Natural killer cell (primary cell): ENCODE measurements around the gene IL12RB2. TPM values are rescaled to one million over a fixed set of nuclear protein-coding genes. Genes with fewer than 3 reads are reported as not detected.
A peak's percentile ranks its signal among the peaks of the same experiment; 100 is the strongest.

ENCODE experiments used
- ATAC-seq, 3 donors: fragments of 150-1000 bp in 2 of 3; fragments of 200-7000 bp in 1 of 3; cut with Tn5 transposase; 1 replicate in 1 of 3; 2 replicates in 2 of 3; pipeline ENCODE4 v1.10.0; 2021; ENCODE audit warnings: mild to moderate bottlenecking in 2 of 3, moderate library complexity in 2 of 3
- DNase-seq, 2 donors: peaks; one replicate each; pipeline versions ENCODE4 v3.0.0 to v3.0.0-alpha.2; 2013 to 2021; ENCODE audit warnings: mixed read lengths in 1 of 2
- H3K27ac ChIP-seq: one replicate; pipeline ENCODE4 v1.5.1; 2013; ENCODE audit warnings: mild to moderate bottlenecking, low read length
- H3K27me3 ChIP-seq: one replicate; pipeline ENCODE4 v1.6.1; 2013; ENCODE audit warnings: low read length; ENCODE audit not compliant: control insufficient read depth, insufficient read depth
- H3K36me3 ChIP-seq: one replicate; pipeline ENCODE4 v1.6.1; 2013; ENCODE audit warnings: low read length; ENCODE audit not compliant: control insufficient read depth, insufficient read depth
- H3K4me1 ChIP-seq: one replicate; pipeline ENCODE4 v1.6.1; 2013; ENCODE audit warnings: low read length; ENCODE audit not compliant: control insufficient read depth, insufficient read depth
- H3K4me3 ChIP-seq: one replicate; pipeline ENCODE4 v1.5.1; 2013; ENCODE audit warnings: low read length
- H3K9me3 ChIP-seq: one replicate; pipeline ENCODE4 v1.6.1; 2013; ENCODE audit warnings: low read length; ENCODE audit not compliant: control insufficient read depth, insufficient read depth
- H3K27ac Mint-ChIP-seq, 2 donors: one replicate each; pipeline ENCODE4 v1.8.0; 2022; ENCODE audit warnings: mild to moderate bottlenecking in 2 of 2, mixed read lengths in 2 of 2, moderate library complexity in 1 of 2
- H3K27me3 Mint-ChIP-seq, 2 donors: one replicate each; pipeline ENCODE4 v1.8.0; 2022; ENCODE audit warnings: low read depth in 2 of 2, mixed read lengths in 2 of 2
- H3K36me3 Mint-ChIP-seq: one replicate; pipeline ENCODE4 v1.8.0; 2022; ENCODE audit warnings: mixed read lengths
- H3K4me1 Mint-ChIP-seq, 2 donors: one replicate each; pipeline ENCODE4 v1.8.0; 2022; ENCODE audit warnings: mixed read lengths in 2 of 2
- H3K4me3 Mint-ChIP-seq: one replicate; pipeline ENCODE4 v1.8.0; 2022; ENCODE audit warnings: mild to moderate bottlenecking, moderate library complexity, mixed read lengths
- H3K9me3 Mint-ChIP-seq, 2 donors: one replicate each; pipeline ENCODE4 v1.8.0; 2022; ENCODE audit warnings: mixed read lengths in 2 of 2
- CTCF ChIP-seq: fragments of 200-600 bp; IDR thresholded peaks from one replicate; pipeline ENCODE4 v1.8.0; 2022; ENCODE audit warnings: antibody characterized with exemption
- WGBS: methylation state at CpG from one replicate; pipeline ENCODE4 v1.1.7; 2013; ENCODE audit warnings: missing lambda C conversion rate; ENCODE audit not compliant: insufficient coverage; 5-methylcytosine and 5-hydroxymethylcytosine counted together
- intact Hi-C: fragments of 100-400 bp; cut with micrococcal nuclease; formaldehyde crosslinking; loops from one replicate; pipeline ENCODE4 v1.14.2; 2022
- total RNA-seq, 4 donors: library from RNA; stranded (reverse); fragments of 120-200 nt in 1 of 4; gene quantifications; one replicate each; pipeline versions ENCODE4 v1.2.3 to v1.2.4, GENCODE V29; 2013 to 2022

Gene IL12RB2
- total RNA-seq, 3 donors from 2014 or later (not counting 1 experiment from before 2014, with no cell fraction given): 18.2 to 51.2 (median 24.8) TPM

GRCh38 chr1:67335411-67335810, 27.7 kb downstream of the IL12RB2 start:
- H3K9me3 Mint-ChIP-seq: no peaks in the 10 kb centered on the region
- DNase-seq: no peak
- intact Hi-C loops: loop anchor here (5.0 to 10.0 kb wide), 3 partner anchors 163 to 411 kb away; partner anchors contain the start of genes DNAI4, GADD45A and MIER1
- H3K4me3 Mint-ChIP-seq: peak overlapping the region; percentile 76
- Histone ChIP-seq H3K9me3 (no peaks in the 10 kb centered on the region), H3K4me3 (no peak overlapping the region), H3K27me3 (no peaks in the 10 kb centered on the region), H3K4me1 (peaks cover 53% of the 10 kb centered on the region), H3K36me3 (peaks cover 18% of the 10 kb centered on the region), H3K27ac (peak overlapping the region; percentile 24)
- peak overlapping the region; percentile 75 to 85 for H3K27ac Mint-ChIP-seq
- ATAC-seq: no peak
- peaks cover 74% of the 10 kb centered on the region in 2 donors for H3K4me1 Mint-ChIP-seq
- H3K36me3 Mint-ChIP-seq: peaks cover 7% of the 10 kb centered on the region
- no peak for TF ChIP-seq CTCF
- no peaks in the 10 kb centered on the region for H3K27me3 Mint-ChIP-seq
- WGBS: 71% methylated on average over 1 of the region's 1 CpG

GRCh38 chr1:67336157-67336556, 28.5 kb downstream of the IL12RB2 start:
- no peaks in the 10 kb centered on the region for H3K27me3 ChIP-seq
- peaks cover 58% of the 10 kb centered on the region for H3K4me1 ChIP-seq
- H3K4me1 Mint-ChIP-seq: peaks cover 76 to 78% of the 10 kb centered on the region in 2 donors
- intact Hi-C loops: loop anchor here (5.0 to 10.0 kb wide), 3 partner anchors 164 to 411 kb away; partner anchors contain the start of genes DNAI4, GADD45A and MIER1
- no peaks in the 10 kb centered on the region for H3K9me3 Mint-ChIP-seq
- TF ChIP-seq CTCF: no peak
- ATAC-seq (peak in 2 of 3 donors; percentile 14 to 33), DNase-seq (peak in 1 of 2 donors; percentile 58)
- peak overlapping the region; percentile 58 for H3K27ac ChIP-seq
- WGBS: 50% methylated on average over 5 of the region's 5 CpGs
- H3K27me3 Mint-ChIP-seq: no peaks in the 10 kb centered on the region
- peaks cover 10% of the 10 kb centered on the region for H3K36me3 Mint-ChIP-seq
- H3K4me3 ChIP-seq: no peak overlapping the region
- H3K27ac Mint-ChIP-seq: peak overlapping the region; percentile 75 to 85
- no peaks in the 10 kb centered on the region for H3K9me3 ChIP-seq
- H3K36me3 ChIP-seq: peaks cover 15% of the 10 kb centered on the region
- peak overlapping the region; percentile 76 for H3K4me3 Mint-ChIP-seq

- H3K27ac ChIP-seq: peak overlapping the region; percentile 58
- H3K4me1 Mint-ChIP-seq: peaks cover 83 to 84% of the 10 kb centered on the region in 2 donors
- peak overlapping the region; percentile 76 for H3K4me3 Mint-ChIP-seq
- peaks cover 58% of the 10 kb centered on the region for H3K4me1 ChIP-seq
- H3K27me3 Mint-ChIP-seq: no peaks in the 10 kb centered on the region
- peak; percentile 36 to 68 for DNase-seq
- peaks cover 15% of the 10 kb centered on the region for H3K36me3 ChIP-seq
- no peak for TF ChIP-seq CTCF
- H3K9me3 ChIP-seq: no peaks in the 10 kb centered on the region
- H3K4me3 ChIP-seq: no peak overlapping the region
- no peaks in the 10 kb centered on the region for H3K27me3 ChIP-seq
- no peaks in the 10 kb centered on the region for H3K9me3 Mint-ChIP-seq
- peaks cover 10% of the 10 kb centered on the region for H3K36me3 Mint-ChIP-seq
- 45% methylated on average over 4 of the region's 6 CpGs for WGBS
- intact Hi-C loops: loop anchor here (5.0 to 10.0 kb wide), 3 partner anchors 164 to 412 kb away; partner anchors contain the start of genes DNAI4, GADD45A and MIER1
- ATAC-seq: peak; percentile 39 to 48 (median 42)
- peak overlapping the region; percentile 75 to 85 for H3K27ac Mint-ChIP-seq
These were observed 29.1 kb downstream of the IL12RB2 start for GRCh38 chr1:67336783-67337182.
